GM18951 (cell line): ENCODE measurements around the gene BUB1B.

ENCODE experiments used
- POLR2A ChIP-seq: IDR thresholded peaks from 4 replicates; pipeline ENCODE4 v1.6.1; 2011; ENCODE audit warnings: mild to moderate bottlenecking; ENCODE audit not compliant: insufficient read length, insufficient read depth; ENCODE audit errors: extremely low read depth
- in situ Hi-C: fragments of 300-500 bp; cut with MboI; formaldehyde crosslinking; loops from one replicate; pipeline ENCODE4 v1.12.0; 2022; ENCODE audit warnings: low sequenced_read_pairs, mixed read lengths, inconsistent platforms; ENCODE audit not compliant: unreplicated experiment

Gene BUB1B

GRCh38 chr15:40229956-40230355 lies 69.1 kb downstream of the BUB1B start:
- TF ChIP-seq POLR2A = no peak
- in situ Hi-C loops = no loop called here

GRCh38 chr15:40232625-40233070 lies 71.8 kb downstream of the BUB1B start:
- TF ChIP-seq POLR2A = no peak

GRCh38 chr15:40233727-40234577 lies 73.1 kb downstream of the BUB1B start:
- in situ Hi-C loops = no loop called here
- TF ChIP-seq POLR2A = no peak

More at GRCh38 chr15:40232625-40233070, 71.8 kb downstream of the BUB1B start:
- in situ Hi-C loops = no loop called here

GRCh38 chr15:40234783-40235182 lies 73.9 kb downstream of the BUB1B start:
- in situ Hi-C loops = no loop called here
- TF ChIP-seq POLR2A = no peak

- in situ Hi-C loops = no loop called here
- no peak for TF ChIP-seq POLR2A
These were observed 74.5 kb downstream of the BUB1B start for GRCh38 chr15:40235201-40235885.

GRCh38 chr15:40238532-40239403 lies 77.9 kb downstream of the BUB1B start, which contains the start of gene PAK6:
Gene PAK6 (plus strand): TSS chr15:40239063. CDS start chr15:40264786, 25,723 bp downstream.
- in situ Hi-C loops = no loop called here
- no peak for TF ChIP-seq POLR2A

- TF ChIP-seq POLR2A = no peak
- in situ Hi-C loops = no loop called here
These were observed 78.5 kb downstream of the BUB1B start for GRCh38 chr15:40239404-40239692.

- in situ Hi-C loops = no loop called here
- no peak for TF ChIP-seq POLR2A
These were observed 79.1 kb downstream of the BUB1B start for GRCh38 chr15:40239693-40240618.

- in situ Hi-C loops = no loop called here
- TF ChIP-seq POLR2A = no peak
These were observed 79.9 kb downstream of the BUB1B start for GRCh38 chr15:40240619-40241221.

GRCh38 chr15:40241269-40242212 lies 80.7 kb downstream of the BUB1B start:
- in situ Hi-C loops = no loop called here
- no peak for TF ChIP-seq POLR2A

- in situ Hi-C loops = no loop called here
- TF ChIP-seq POLR2A = no peak
These were observed 81.3 kb downstream of the BUB1B start for GRCh38 chr15:40242213-40242599.
